HepG2 (cell line): Measurements from ENCODE around the gene SLC25A1. TPM values are rescaled to one million over a fixed set of nuclear protein-coding genes. Genes with fewer than 3 reads are reported as not detected.

Experiments used
- ATAC-seq: fragments of 200-7000 bp; cut with Tn5 transposase; 3 replicates; pipeline ENCODE4 v1.9.1; 2020; ENCODE audit warnings: mild to moderate bottlenecking, moderate library complexity
- BruUV-seq: library from RNA; stranded (reverse); fragments of 400-500 nt; replicated peaks from 2 replicates; lab custom pipeline; 2021; lab: Mats Ljungman, UMichigan
- CTCF ChIA-PET: fragments of 300-600 bp; formaldehyde crosslinking; extraction: SDS; loops from one replicate; lab custom pipeline; 2021; ENCODE audit warnings: low total read pairs, inconsistent platforms, low intra/inter-chr PET ratio; lab: Yijun Ruan, JAX
- POLR2A ChIA-PET: fragments of 350-600 bp; sonication (Branson Sonifier 250); formaldehyde crosslinking; loops from one replicate; lab custom pipeline; 2020; ENCODE audit warnings: antibody characterized with exemption, inconsistent platforms; lab: Yijun Ruan, JAX
- DNase-seq: peaks from one replicate; pipeline ENCODE4 v3.0.0-alpha.2; 2015; ENCODE audit warnings: low spot score
- FAIRE-seq: peaks from 3 replicates; lab custom pipeline; 2011; peaks lifted over from hg19 to GRCh38; lab: Jason Lieb, UNC
- H2AFZ ChIP-seq: one replicate; pipeline ENCODE4 v1.6.1; 2011; ENCODE audit warnings: low read length, inconsistent platforms
- H3K27ac ChIP-seq: fragments of 300-600 bp; 3 replicates; pipeline ENCODE4 v1.8.0; 2011; ENCODE audit warnings: mixed run types, mild to moderate bottlenecking, mixed read lengths, low read length, inconsistent platforms; ENCODE audit not compliant: insufficient read depth; ENCODE audit errors: extremely low read length
- H3K27me3 ChIP-seq, 2 experiments: fragments of 200-600 bp in 1 of 2; 2 replicates in 1 of 2; 3 replicates in 1 of 2; pipeline versions ENCODE4 v1.6.0 to v1.8.0; 2011; ENCODE audit warnings: low read length in 2 of 2, mild to moderate bottlenecking in 2 of 2, moderate library complexity in 2 of 2, inconsistent platforms in 1 of 2; ENCODE audit not compliant: insufficient read depth in 2 of 2, control insufficient read depth in 1 of 2
- H3K36me3 ChIP-seq, 2 experiments: fragments of 200-600 bp in 1 of 2; replicated peaks in 1 of 2; 2 replicates in 1 of 2; 3 replicates in 1 of 2; pipeline versions ENCODE4 v1.5.1 to v1.8.0; 2011; ENCODE audit warnings: low read length in 2 of 2, inconsistent platforms in 1 of 2; ENCODE audit not compliant: insufficient read depth in 2 of 2, control insufficient read depth in 1 of 2
- H3K4me1 ChIP-seq: 2 replicates; pipeline ENCODE4 v1.5.1; 2012; ENCODE audit warnings: low read length, inconsistent platforms; ENCODE audit not compliant: insufficient read depth
- H3K4me2 ChIP-seq: 2 replicates; pipeline ENCODE4 v1.6.0; 2011; ENCODE audit warnings: low read depth, low read length, inconsistent platforms
- H3K4me3 ChIP-seq, 3 experiments: fragments of 200-600 bp in 1 of 3; sonication (generic), shearing (Covaris generic) in 1 of 3; replicated peaks in 1 of 3; 2 replicates each; pipeline ENCODE4 v1.5.1; 2011 to 2016; ENCODE audit warnings: low read length in 3 of 3, inconsistent platforms in 2 of 3, low read depth in 2 of 3, mild to moderate bottlenecking in 2 of 3, control low read depth in 1 of 3, mixed read lengths in 1 of 3; ENCODE audit not compliant: insufficient read depth in 1 of 3
- H3K79me2 ChIP-seq: one replicate; pipeline ENCODE4 v1.6.1; 2011; ENCODE audit warnings: low read length, inconsistent platforms; ENCODE audit not compliant: insufficient read depth
- H3K9ac ChIP-seq: 2 replicates; pipeline ENCODE4 v1.6.0; 2011; ENCODE audit warnings: mild to moderate bottlenecking, low read depth, low read length, inconsistent platforms; ENCODE audit not compliant: insufficient read depth
- H3K9me3 ChIP-seq: 2 replicates; pipeline ENCODE4 v1.5.1; 2012; ENCODE audit warnings: mild to moderate bottlenecking, low read length
- H4K20me1 ChIP-seq: 2 replicates; pipeline ENCODE4 v1.6.0; 2011; ENCODE audit warnings: inconsistent platforms, mild to moderate bottlenecking, low read length, moderate library complexity; ENCODE audit not compliant: insufficient read depth
- AGO2 ChIP-seq: fragments of 200-400 bp; formaldehyde crosslinking; optimal IDR thresholded peaks from 2 replicates; pipeline ENCODE3; 2017; ENCODE audit warnings: mild to moderate bottlenecking, low read depth, low read length, moderate library complexity
- BRCA1 ChIP-seq: sonication (generic); formaldehyde crosslinking; IDR thresholded peaks from 2 replicates; pipeline ENCODE4 v1.4.0; 2020; ENCODE audit warnings: missing genetic modification reagents
- CBX5 ChIP-seq: sonication (generic); formaldehyde crosslinking; IDR thresholded peaks from 2 replicates; pipeline ENCODE4 v1.4.0; 2020; ENCODE audit warnings: missing genetic modification reagents, borderline replicate concordance
- GTF3A ChIP-seq: sonication (generic); formaldehyde crosslinking; conservative IDR thresholded peaks from 2 replicates; pipeline ENCODE4 v1.4.0; 2020; ENCODE audit warnings: mild to moderate bottlenecking, missing genetic modification reagents
- HIVEP1 ChIP-seq: sonication (generic); formaldehyde crosslinking; IDR thresholded peaks from 2 replicates; pipeline ENCODE4 v1.4.0; 2020; ENCODE audit warnings: mild to moderate bottlenecking, missing genetic modification reagents
- NFAT5 ChIP-seq: sonication (generic); formaldehyde crosslinking; IDR thresholded peaks from 2 replicates; pipeline ENCODE4 v1.4.0; 2020; ENCODE audit warnings: missing genetic modification reagents
- SIN3B ChIP-seq: fragments of 150-350 bp; IDR thresholded peaks from 2 replicates; pipeline ENCODE4 v1.6.1; 2014; ENCODE audit warnings: low read length
- SRSF1 ChIP-seq: fragments of 200-400 bp; formaldehyde crosslinking; optimal IDR thresholded peaks from 2 replicates; pipeline ENCODE3; 2017; ENCODE audit warnings: mild to moderate bottlenecking, low read depth, low read length, moderate library complexity
- TFDP1 ChIP-seq: IDR thresholded peaks from 2 replicates; pipeline ENCODE4 v1.6.1; 2016; ENCODE audit warnings: missing compliant biosample characterization, missing genetic modification reagents, borderline replicate concordance
- ZNF296 ChIP-seq: sonication (generic); formaldehyde crosslinking; conservative IDR thresholded peaks from 2 replicates; pipeline ENCODE4 v1.5.0; 2020; ENCODE audit warnings: mild to moderate bottlenecking, missing genetic modification reagents
- ZNF451 ChIP-seq: sonication (generic); formaldehyde crosslinking; IDR thresholded peaks from 2 replicates; pipeline ENCODE4 v1.5.0; 2020; ENCODE audit warnings: mild to moderate bottlenecking, missing genetic modification reagents
- ZSCAN22 ChIP-seq: sonication (generic); formaldehyde crosslinking; IDR thresholded peaks from 2 replicates; pipeline ENCODE4 v1.4.0; 2020; ENCODE audit warnings: mild to moderate bottlenecking, missing genetic modification reagents
- WGBS: methylation state at CpG from one replicate; pipeline ENCODE4 v1.1.6; 2017; ENCODE audit warnings: low lambda C conversion rate; 5-methylcytosine and 5-hydroxymethylcytosine counted together
- in situ Hi-C: cut with HindIII; loops from 2 replicates; pipeline ENCODE4 v1.10.0; 2017; ENCODE audit warnings: low pct_unique_long_range_greater_than_20kb; ENCODE audit not compliant: extremely low pct_ligation_motif_present
- intact Hi-C: fragments of 100-400 bp; cut with micrococcal nuclease; formaldehyde crosslinking; loops from one replicate; pipeline ENCODE4 v1.10.0; 2022; ENCODE audit not compliant: unreplicated experiment
- polyA plus RNA-seq, 8 experiments: library from polyadenylated mRNA; depleted of rRNA in 3 of 8; stranded (reverse) in 7 of 8; unstranded in 1 of 8; fragments of >200 nt; fragmentation: Illumina TruSeq in 4 of 8; extraction: Trizol in 4 of 8; gene quantifications; 2 replicates each; pipeline versions ENCODE4 v1.2.1 to v1.2.3, GENCODE V29; 2011 to 2016; ENCODE audit warnings: low read depth in 4 of 8, missing spikeins in 1 of 8, mixed read lengths in 1 of 8; ENCODE audit not compliant: insufficient read depth in 1 of 8
- total RNA-seq, 5 experiments: library from RNA; depleted of rRNA; stranded (reverse); fragments of >200 nt; fragmentation: Illumina TruSeq; extraction: Trizol; gene quantifications; 2 replicates each; pipeline ENCODE4 v1.2.3, GENCODE V29; 2016; ENCODE audit warnings: low read depth in 1 of 5

The SLC25A1 gene
- total and polyA plus RNA-seq, 2 of the 13 experiments (the other 11 are each of a cell fraction or from before 2014, with no cell fraction given): 49.4 to 161 TPM

- Histone ChIP-seq H3K36me3 (peaks cover 3 to 15% of the 10 kb centered on the region in 2 experiments; a peak in 3 of 5 replicates), H3K79me2 (peaks cover 24% of the 10 kb centered on the region), H2AFZ (no peak overlapping the region), H3K27me3 (no peaks in the 10 kb centered on the region), H3K4me3 (peak overlapping the region; percentile 80 to 94 (median 92); a peak in 5 of 6 replicates), H3K27ac (peak overlapping the region; percentile 95), H3K4me2 (peak overlapping the region; percentile 95), H3K9ac (peak overlapping the region; percentile 90), H3K9me3 (no peaks in the 10 kb centered on the region), H3K4me1 (peaks cover 61% of the 10 kb centered on the region), H4K20me1 (peaks cover 18% of the 10 kb centered on the region)
- ATAC-seq (peak; percentile 6), DNase-seq (peak; percentile 21), FAIRE-seq (no peak)
- ChIA-PET POLR2A (interaction anchor here (0.5 to 3.6 kb wide), 19 partner anchors 9 to 662 kb away, joined by 3 to 22 read pairs (median 4); partner anchors contain the start of genes C22orf39, CDC45, CLTCL1 and DGCR2), CTCF (no interaction called here)
- BruUV-seq: no TSS peak
- intact Hi-C loops (loop anchor here (1.0 to 5.0 kb wide), 2 partner anchors 34 to 254 kb away; partner anchors contain the start of genes ESS2, HIRA and MRPL40), in situ Hi-C loops (no loop called here)
- WGBS: no CpG with 5 or more reads among the region's 80 CpGs
- TF ChIP-seq CBX5 (CRISPR knock-in tag) (no peak; the same call in 1 of the 2 replicates), BRCA1 (CRISPR knock-in tag) (no peak), NFAT5 (no peak), ZSCAN22 (CRISPR knock-in tag) (no peak), ZNF296 (CRISPR knock-in tag) (no peak), ZNF451 (CRISPR knock-in tag) (no peak), GTF3A (CRISPR knock-in tag) (no peak), TFDP1 (CRISPR knock-in tag) (no peak; the same call in 1 of the 2 replicates), SRSF1 (no peak), SIN3B (no peak), HIVEP1 (CRISPR knock-in tag) (no peak), AGO2 (peak; percentile 50)
These were observed 375 bp downstream of the SLC25A1 start for GRCh38 chr22:19178065-19178656.
